ENCODE results near the gene FCHO2.

Gene FCHO2

DNA sequence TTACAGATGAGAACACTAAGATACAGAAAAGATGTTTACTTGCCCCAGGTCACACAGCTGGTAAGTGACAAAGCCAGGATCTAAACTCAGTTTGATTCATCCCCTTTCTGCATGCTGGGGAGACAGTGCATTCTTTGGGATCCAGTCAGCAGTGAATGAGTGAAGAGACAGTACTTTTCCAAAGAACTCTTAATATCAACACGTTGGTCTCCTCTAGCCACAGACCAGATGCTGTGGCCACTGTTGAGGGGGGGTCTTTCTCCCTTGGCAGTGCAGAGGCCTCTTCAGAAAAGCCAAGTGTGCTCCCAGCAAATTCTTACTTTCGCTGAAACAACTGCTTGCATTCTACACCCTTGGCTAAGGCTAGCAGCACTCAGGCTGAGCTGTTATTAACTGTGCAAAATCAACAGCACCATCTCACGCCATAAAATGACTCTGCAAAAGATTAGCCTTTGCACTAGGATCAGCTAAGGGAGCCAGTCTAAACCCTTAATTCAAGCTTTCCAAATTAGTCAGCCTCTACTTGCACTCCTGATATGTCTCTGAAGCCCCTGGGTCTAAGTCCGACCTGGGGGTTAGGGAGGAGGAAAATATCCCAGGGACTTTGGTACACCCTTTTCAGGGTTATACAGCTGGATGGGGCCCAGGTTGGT is 159.7 kb downstream of the FCHO2 start:
- no peak for DNase-seq

DNA sequence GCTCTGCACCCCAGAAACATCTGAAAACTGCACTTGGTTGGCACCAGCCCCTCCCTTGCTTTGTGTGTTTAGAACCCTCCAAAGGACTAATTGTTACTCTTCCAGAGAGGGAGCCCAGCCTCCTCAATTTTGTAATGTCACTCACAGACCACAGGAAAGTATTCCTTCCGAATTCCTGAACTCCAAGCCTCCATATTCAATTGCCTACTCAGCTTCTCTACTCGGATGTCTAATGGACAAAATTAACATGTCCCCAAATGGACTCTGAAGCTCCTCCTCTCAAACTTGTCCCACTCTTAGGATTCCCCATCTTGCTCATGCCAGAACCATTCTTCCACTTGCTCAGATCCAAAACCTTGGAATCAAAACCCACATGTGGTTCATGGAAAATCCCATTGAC is 160.7 kb downstream of the FCHO2 start:
- DNase-seq = no peak

DNA sequence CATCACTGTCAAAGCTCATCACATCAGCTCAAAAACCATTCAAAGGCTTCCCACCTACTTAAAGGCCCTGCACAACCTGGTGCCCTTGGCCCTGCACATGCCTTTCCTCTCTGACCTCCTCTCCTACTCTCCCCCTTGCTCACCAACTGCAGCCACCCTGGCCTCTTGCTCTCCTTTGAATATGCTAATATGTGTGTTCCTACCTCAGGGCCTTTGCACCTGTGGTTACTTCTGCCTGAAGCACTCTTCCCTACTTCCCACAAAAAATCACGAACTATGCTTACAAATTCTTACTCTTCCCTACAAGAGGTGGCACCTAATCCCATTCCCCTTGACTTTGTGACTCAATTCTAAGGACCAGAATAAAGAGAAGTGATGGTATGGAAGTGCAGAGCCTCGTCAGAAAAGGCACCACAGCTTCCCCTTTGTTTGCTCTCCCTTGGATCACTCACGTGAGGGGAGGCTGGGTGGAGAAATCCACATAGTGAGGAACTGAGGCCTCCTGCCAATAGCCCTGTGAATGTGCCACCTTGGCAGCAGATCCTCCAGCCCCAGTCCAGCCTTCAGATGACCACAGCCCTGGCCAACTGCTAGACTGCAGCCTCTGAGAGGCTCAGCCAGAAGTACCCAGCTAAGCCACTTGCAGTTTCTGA is 161.4 kb downstream of the FCHO2 start:
- no peak for DNase-seq

DNA sequence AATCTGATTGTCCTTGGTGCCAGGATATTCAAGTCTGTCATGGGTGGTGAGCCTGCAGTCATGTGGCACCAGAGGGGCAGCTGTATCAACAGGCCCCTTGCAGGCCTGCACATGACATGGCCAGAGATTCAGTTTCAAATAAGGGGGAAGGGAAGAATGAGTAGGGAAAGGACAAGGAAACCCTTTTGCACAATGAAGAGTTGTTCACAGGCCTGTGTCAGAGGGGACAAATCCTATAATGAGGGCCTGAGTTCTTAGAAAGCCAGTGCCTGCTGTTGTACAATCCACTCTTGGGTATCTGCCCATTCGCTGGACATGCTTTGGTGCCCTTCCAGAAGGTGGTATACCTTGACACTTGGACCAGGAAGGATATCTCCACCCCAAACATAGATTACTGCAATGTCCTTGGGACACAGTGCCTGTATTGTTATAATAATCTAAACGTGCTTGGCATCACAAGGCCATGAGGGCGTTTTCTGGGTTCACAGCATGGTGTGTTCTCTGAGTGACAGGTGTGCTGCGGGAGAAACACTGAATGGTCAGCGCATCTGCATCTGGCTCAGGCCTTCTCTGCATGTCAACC is 162.6 kb downstream of the FCHO2 start:
- DNase-seq = no peak

DNA sequence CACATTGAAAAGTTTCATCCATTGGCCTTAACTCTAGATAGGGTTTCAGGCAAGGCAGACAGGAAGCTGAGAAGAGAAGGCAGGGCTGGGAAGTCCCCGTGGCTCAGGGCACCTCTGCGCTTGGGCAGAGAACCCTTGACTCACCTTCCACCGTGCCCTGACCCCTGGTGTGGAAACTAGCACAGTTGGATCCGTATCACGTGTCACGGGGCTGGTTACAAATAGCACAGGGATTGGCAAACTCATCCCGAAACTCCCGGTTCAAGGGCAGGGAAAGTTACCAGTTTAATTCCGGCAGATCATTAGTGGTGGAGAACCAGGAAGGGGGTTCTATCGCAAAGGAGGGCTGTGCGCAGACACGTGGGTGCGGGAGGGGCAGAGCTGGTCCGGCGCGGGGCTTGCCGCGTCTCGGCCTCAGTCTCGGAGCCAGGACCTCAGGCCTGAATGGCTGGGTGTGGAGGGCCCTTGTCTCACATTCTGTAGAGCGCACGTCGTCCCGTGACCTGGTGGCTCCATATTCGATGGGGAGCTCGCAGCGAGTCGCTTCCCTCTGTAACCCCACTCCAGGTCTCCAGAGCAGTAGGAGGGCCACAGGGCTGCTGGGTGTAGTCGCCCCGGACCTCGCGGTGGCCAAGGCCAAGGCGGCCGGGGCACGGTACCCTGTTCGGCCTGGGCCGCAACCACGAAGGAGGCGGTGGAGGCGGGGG is 163.8 kb downstream of the FCHO2 start:
- peak; percentile 18 for DNase-seq

DNA sequence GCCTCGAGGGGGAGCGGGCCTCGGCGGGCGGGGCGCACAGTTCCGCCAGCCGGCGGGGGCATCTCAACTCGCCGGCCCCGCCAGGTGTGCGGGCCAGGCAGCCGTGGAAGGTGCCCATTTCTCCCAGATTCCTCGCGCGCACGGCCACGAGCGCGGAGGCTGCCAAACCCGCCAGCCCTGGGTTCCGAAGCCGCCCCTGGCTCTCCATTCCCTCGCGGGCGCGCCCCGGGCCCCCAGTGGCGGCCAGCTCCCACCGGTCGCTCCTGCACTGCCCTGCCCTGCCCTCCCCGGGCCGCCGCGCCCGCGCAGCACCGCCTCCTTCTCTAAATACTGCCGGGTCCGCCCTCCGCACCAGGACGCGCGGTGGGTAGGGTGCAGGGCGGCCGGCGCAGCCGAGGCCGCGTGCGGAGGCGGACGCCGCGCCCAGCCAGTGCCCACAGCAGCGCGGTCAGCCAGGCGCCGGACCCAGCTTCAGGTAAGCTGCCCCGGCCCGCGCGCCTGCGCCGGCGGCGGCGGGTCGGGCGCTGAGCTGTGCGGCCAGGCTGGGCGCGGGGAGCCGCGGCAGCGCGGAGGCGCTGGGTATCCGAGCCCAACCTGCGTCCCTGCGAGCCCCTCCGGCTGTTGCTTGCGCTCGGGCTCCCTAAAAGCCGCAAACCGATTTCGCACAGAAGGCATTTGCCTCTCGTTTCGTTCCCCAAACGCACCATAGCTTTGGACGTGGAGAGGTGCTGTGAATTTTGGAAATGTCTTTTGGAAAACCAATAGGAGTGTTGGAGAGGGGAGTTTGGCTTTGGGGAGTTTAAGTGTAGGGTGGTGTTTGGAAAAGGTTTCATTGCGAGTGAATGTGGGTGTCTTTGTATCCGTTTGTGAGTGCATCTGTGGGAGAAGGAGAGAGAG is 164.6 kb downstream of the FCHO2 start, which contains the start of gene TMEM171:
Gene TMEM171, plus strand, starts transcription at position 354 of the 897 bp plus-strand sequence. CDS start 2,799 bp downstream, outside the sequence.
- DNase-seq = no peak

DNA sequence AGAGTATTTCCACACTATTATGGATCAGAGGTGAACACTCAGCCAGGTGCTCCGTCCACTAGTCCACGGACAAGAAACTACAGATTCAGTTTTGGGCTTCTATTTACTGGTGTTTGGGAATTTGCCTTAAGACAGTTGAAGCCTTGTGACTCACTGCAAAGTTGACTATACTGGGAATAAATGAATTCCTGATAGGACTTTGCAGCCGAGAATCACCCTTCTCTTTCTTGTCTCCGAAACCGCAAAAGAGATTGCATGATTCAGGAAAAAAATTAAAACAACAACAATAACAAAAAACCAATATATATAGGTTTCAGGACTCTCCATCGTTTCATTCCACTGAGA is 165.2 kb downstream of the FCHO2 start:
- DNase-seq = no peak

DNA sequence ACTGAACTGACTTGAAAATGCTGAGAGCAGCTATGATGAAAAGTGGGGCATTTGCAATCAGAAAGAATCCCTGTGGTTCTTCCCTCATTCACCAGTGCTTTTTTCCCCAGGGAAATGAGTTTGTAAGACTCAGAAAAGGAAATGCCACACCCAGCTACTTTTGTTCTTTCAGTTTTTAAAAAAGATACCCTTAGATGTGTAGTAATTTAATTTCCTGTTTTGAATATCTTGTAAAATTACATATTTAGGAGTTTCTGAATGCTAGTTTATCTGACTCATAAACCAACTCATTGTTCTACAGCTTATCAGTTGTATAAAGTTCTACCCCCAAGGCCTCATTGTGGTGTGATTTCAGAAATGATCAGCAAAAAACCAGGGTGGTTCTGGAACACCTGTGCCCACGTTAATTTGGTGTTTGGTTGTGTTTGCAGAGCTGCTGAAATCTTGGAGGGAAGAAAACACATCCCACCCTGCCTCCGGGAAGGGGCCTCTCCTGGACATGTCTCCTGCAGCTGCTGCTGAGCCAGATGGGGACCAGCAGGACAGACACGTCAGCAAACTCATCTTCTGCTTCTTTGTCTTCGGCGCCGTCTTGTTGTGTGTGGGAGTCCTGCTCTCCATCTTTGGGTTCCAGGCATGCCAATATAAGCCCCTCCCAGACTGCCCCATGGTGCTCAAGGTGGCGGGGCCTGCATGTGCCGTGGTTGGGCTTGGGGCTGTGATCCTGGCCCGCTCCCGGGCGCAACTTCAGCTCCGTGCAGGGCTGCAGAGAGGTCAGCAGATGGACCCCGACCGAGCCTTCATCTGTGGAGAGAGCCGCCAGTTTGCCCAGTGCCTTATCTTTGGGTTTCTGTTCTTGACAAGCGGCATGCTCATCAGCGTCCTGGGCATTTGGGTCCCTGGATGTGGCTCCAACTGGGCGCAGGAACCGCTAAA is 167.3 kb downstream of the FCHO2 start:
- DNase-seq = no peak

DNA sequence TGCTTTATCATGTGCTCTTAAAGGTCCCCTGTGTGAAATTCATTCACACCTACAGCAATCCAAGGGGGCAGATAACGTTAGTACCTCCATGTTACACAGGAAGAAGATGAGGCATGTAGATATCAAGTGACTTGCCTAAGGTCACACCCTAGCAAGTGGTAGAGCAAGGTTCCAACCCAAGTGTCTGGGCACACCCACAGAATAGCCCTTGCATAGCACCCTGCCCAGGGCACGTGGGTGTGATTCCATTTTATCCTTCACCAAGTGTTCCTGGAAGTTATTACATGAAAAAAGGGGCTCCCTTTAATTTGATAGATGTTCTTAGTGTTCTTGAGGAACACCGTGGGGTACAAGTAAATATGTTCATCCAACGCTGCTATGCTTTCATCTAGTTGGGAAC is 169.4 kb downstream of the FCHO2 start:
- no peak for DNase-seq

DNA sequence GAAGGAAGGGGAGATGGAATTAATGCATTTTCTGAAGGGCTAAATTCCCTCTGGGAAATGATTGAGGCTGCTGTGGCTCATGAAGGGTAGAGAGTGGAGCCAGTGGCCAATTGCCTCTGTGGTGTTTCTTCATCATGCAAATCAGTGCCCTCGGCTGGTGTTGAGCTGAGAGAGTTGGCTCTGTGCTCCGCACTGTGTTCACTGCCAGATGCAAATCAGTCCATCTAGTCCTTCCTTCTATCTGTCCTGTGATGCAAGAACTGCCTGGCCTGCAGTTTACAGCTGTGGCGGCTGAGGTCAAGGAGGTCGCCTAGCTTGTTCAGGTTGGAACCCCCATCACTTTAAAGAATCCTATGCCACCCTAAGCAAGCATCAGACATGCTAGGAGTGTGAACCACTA is 170.5 kb downstream of the FCHO2 start:
- no peak for DNase-seq

DNA sequence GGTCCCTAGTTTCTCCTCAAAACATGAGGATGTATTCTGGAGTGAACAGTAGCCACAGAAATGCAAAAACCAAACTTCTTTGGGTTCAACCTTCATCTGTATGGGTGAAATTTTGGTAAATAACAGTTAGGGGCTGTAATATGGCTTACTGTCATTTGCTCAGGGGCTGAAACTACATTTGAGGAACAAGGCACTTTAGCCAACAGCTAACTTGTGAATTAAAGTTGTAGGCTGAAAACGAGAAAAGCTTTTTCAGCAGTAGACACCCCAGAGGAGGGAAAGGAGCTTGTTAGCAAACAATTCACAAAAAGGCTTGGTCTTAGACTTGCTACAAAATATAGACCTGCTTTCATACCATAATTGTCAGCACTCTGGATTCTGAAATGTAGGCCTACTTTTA is 171.1 kb downstream of the FCHO2 start:
- DNase-seq = no peak

DNA sequence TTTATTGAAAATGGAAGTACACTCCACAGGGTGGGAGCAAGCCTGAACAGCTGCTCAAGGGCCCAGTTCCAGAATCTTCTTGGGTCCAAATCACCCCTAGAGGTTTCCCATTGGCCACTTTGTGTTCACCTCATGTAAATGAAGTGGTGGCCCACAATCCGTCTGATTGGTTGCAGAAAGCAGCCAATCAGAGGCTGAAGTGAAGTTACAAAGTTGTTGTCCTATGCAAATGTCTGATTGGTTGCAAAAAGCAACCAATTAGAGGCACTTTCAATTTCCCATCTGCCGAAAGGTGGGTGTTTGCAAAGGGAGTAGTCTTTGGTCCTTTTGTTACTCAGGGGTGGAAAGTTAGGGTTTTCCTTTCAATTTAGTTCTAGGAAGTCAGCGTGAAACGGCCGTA is 173.3 kb downstream of the FCHO2 start:
- DNase-seq = no peak

DNA sequence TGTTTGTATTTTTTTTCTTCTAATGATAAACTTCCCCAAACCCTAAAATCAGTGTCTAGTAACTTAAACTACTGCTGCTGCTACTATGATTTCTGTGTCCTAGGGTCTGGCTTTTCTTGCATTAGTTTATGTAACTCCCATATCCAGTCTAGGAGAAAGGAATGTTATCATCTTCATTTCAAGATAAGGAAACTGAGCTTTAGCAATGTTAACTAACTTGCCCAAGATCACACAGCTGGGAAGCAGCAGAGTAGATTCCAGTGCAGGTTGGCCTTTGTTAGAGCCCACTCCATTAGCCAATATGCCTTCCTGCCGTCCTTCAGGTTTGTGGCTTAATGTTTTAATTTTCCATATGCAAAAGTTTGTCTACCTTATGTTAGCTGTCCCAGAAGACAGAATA is 175.0 kb downstream of the FCHO2 start:
- DNase-seq = no peak

DNA sequence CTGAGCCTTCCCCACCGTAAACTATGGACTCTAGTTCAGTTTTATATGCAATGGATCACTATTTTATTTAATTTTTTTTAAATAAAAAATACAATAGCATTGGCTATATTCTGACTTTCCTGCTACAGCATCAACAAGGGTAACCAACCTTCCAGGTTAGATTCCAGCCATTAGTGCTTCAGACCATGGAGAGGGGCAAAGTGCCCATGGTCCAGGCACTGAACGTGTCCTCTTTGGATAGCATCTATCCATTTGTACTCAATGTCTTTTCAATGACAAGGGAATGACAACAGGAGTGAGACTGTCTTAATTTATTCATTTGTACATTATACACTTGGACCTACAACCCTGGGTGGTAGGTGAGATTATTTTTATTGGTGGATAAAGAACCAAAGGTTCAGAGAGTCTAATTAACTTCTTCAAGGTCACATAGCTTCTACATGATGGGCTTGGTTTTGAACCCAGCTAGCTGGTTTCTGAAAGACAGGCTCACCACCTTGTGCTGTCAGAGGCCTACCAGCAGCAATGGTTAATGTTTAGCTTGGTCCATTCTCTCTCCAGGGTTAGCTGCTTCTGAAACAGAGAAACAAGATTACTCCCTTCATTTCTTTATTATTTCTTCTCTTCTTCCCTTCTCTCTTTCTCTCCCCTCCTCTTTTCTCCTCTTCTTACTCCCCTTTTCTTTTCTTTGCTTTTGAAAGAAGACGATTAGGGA is 176.0 kb downstream of the FCHO2 start:
- DNase-seq = no peak

DNA sequence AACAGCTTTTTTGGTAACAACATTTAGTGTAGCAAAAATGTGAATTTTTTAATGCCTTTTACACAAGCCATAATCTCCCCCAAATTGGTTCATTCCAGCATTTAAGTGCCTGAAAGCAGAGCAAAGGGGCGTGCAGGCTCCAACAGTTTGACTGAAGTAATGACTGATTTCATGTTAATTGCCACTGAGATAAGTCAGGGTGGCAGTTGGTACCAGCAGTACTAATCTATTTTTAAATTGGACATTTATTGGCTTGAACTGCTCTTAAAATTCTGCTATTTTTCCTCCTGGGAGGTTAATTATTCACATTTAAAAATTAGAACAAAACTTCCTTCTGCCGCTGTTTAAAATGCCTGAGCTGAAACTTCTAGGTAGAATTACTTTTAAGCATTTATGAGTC is 176.9 kb downstream of the FCHO2 start:
- no peak for DNase-seq

DNA sequence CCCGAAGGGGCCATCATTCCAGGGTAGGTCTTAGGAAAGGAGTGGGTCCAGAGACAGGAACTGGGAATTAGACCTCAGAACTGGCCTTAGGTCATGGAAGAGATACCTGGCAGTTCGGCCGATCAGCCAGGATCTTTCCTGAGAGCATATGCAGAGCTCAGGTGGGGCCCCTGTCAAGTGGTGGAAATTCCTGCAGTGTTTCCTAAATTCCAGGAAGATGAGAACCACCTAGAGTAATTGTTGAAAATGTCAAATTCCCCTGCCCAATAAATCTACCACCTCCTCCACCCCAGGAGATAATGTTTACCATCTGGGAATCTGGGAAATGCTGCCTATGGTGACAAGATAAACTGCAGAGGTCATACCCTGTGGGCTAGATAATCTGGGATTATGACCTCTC is 179.2 kb downstream of the FCHO2 start:
- no peak for DNase-seq

DNA sequence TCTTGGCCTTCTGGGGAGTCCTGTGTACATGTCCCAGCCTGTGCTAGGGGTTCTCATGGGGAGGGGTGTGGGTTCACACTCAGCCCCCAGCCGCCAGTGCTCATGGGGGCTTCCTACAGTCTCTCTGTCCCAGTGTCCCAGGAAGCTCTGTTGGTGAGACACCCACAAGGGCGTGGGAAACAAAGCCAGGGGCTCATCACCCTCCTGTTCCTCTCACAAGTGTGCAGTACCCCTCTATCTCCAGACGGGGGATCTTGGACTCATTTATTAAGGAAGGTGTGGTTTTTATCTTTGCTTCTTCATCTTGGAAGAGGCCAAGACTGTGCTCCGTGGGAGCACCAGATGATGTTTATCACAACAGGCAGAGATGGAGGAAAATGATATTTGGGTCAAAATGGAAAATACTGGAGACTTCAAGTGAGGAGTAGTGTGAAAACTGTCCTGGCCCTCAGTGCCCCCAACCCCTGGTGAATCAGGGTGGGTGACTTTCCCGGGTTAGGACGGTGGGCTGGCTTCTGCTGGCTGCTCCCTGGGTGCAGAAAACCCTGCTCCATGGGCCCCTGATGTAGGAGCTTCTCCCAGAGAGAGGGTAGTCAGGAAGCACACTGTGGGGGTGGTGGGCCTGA is 179.7 kb downstream of the FCHO2 start:
- DNase-seq = no peak

DNA sequence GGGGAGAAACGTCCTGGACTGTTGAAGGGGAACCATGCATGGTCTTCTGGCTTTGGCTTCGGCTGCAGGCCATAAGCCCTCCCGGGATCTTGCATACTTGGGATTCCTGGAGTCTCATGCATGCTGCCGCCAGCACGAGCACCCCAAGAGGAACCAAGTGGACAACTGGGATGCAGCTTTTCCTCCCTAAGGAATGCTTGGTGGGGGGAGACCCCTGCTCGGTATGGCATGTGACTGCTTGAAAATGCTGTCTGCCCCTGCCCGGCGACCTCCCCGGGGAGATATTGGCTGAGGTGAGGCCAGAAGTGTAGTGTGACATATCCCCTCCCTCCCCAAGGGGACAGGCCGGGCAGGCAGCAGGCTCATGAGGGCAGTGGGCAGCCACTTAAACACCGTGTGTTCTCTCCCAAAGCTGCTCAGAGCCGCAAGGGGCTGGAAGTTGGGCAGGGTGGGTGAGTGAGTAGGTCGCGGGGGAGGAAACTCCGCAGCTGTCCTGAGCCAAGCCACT is 180.3 kb downstream of the FCHO2 start:
- DNase-seq = no peak

DNA sequence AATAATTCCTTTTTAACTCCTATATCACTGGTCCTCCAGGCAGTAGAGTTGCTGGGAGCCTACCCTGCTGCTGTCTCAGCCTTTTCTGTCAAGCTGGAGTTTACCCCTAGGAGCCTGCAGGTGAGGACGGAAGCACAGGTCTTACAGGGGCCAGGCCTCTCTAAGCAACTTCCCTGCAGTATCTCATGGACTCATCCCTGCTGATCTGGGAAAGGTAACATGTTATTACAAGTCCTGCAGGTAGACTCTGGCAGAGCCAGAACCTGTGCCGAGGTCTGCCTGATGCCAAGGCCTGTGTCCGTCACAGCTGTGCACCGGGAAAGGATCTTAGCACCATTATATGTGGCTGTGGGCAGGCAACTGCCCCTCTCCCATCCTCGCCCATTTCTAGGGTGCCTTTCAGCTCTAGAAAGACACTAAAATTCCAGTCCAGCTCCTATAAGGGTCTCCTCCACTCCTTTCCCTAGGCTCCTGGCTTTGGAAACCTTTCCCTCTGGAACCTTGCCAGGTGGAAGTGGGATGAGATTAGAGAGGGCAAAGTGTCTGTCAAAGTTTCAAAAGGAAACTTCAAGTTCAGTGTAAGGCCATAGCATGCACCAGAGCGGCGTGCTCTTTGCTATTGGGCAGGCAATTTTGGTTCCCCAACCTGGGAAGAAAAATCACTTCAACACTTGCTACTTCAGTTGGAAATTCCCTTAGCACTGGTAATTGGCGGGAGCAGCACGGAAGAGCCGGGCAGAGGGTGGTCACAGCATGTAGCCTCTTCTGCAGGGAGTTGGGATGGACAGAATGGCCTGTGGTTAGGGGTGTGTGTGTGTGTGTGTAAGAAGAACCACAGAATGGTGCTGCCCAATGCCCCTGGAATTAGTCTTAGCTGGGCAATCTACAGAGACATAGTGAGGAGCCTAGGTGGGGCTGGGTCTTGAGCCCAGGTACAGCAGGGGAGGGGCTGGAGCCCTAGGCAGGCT is 182.0 kb downstream of the FCHO2 start:
- no peak for DNase-seq

Measured in stimulated activated CD4-positive, alpha-beta T cell treated with anti-CD3 and anti-CD28 coated beads, Interleukin-1b, Interleukin-23, amount 100 ng/mL, for 48 hours (primary cell).